H54 (cell line): ENCODE results near the gene GFY.

ENCODE experiments used
- DNase-seq: peaks from one replicate; pipeline ENCODE4 v3.0.0; 2011; ENCODE audit warnings: low spot score, mixed read lengths; ENCODE audit not compliant: insufficient read length
- FAIRE-seq: peaks from 3 replicates; lab custom pipeline; 2011; peaks lifted over from hg19 to GRCh38; lab: Jason Lieb, UNC
- POLR2A ChIP-seq: IDR thresholded peaks from 2 replicates; pipeline ENCODE4 v1.6.1; 2011; ENCODE audit warnings: low read depth, mild to moderate bottlenecking, low read length

The GFY gene

GRCh38 chr19:49425178-49425577 lies at the start of gene GFY:
Gene GFY, plus strand, starts transcription at chr19:49425388. Its CDS starts 1,043 bp downstream, at chr19:49426431.
- no peak for DNase-seq
- TF ChIP-seq POLR2A, result no peak
- FAIRE-seq, result no peak

- no peak for TF ChIP-seq POLR2A
- FAIRE-seq, result no peak
- no peak for DNase-seq
Observed at GRCh38 chr19:49378512-49378911, 46.7 kb upstream of the GFY start.

GRCh38 chr19:49380391-49380790 lies 44.8 kb upstream of the GFY start:
- FAIRE-seq, result no peak
- no peak for DNase-seq
- no peak for TF ChIP-seq POLR2A

- no peak for DNase-seq
- FAIRE-seq, result no peak
Observed at GRCh38 chr19:49382639-49383038, 42.5 kb upstream of the GFY start.

DNA sequence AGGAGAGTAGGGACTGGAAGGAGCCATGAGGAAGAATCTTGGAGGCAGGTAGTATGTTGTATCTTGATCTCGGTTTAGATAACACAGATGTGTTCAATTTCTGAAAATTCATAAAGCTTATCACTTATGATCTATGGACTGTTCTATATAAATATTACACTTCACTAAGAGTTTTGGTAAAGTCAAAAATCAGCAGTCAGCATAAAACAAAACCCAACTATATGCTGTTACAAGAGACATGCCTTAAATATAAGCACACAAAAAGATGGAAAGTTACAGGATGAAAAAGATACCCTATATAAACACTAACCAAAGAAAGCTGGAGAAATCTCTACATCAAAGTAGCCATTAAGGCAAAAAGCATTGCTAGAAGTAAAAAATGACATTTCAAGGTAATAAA lies 41.6 kb upstream of the GFY start:
- no peak for FAIRE-seq
- DNase-seq, result no peak
- TF ChIP-seq POLR2A, result no peak

More at GRCh38 chr19:49382639-49383038, 42.5 kb upstream of the GFY start:
- no peak for TF ChIP-seq POLR2A

- TF ChIP-seq POLR2A, result no peak
- DNase-seq, result no peak
- FAIRE-seq, result no peak
Observed at GRCh38 chr19:49387936-49388372, 37.2 kb upstream of the GFY start, which contains the start of gene KASH5. Gene KASH5, plus strand, starts transcription at chr19:49388249. Its CDS starts 2,635 bp downstream, at chr19:49390884.

DNA sequence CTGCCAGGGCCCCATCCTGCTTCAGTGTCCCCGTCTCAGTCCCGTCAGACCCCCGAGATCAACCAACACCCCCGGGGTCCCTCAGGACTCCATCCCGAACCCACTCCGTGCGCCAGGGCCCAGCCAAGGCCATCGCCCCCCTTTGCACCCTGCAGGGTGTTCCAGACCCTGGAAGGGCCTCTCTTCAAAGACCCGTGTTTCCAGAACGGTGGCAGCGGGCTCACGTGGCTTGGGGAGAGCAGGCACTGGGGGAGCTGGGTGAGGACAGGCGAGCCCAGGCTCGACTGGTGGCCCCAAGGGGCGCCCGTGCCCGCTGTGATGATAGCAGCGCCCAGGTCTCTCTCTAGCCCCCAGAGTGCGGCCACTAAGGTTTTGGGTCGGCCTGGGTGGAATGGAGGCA lies 35.8 kb upstream of the GFY start:
- TF ChIP-seq POLR2A, result no peak
- FAIRE-seq, result no peak
- DNase-seq, result no peak

GRCh38 chr19:49390131-49390928 lies 34.9 kb upstream of the GFY start:
- FAIRE-seq, result no peak
- no peak for TF ChIP-seq POLR2A
- no peak for DNase-seq

GRCh38 chr19:49390929-49391359 lies 34.2 kb upstream of the GFY start:
- TF ChIP-seq POLR2A, result no peak
- no peak for DNase-seq
- FAIRE-seq, result no peak

DNA sequence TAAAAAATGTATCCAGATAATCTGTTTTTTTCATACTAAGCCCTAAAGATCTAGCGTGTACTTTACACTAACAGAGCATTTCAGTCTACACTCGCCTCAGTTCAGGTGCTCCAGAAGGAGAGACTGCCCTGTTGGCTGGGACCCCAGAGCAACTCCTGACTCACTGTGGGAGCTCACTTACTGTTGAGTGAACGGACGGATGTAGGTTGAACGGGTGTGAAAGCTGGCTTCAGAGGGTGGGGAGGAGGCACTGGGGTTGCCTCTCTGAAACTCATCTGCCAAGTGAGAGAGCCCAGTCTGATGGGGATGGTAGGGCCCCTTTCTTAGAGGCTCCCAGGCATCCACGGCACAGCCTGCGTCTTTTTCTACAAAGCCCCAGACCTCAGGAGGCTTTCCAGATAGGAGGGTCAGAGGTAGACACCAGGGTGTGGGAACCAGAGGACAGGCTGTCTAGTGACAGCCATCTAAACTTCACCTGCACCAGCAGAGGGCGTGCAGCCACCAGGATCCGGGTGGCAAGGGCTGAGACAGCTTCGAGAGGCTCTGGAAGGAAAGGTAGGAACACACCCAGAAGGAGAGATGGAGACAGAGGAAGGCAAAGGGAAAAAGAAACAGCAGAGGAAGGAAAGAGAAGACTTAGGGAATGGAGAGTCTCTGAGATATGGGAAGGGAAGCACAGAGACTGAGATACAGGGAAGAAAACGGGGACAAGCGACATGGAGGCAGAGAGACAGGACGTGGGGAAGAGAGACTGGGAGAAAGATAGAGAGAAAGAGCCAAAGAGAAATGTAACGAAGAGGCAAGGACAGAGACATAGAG lies 33.4 kb upstream of the GFY start:
- FAIRE-seq, result peak; percentile 77
- no peak for TF ChIP-seq POLR2A
- peak; percentile 90 for DNase-seq

DNA sequence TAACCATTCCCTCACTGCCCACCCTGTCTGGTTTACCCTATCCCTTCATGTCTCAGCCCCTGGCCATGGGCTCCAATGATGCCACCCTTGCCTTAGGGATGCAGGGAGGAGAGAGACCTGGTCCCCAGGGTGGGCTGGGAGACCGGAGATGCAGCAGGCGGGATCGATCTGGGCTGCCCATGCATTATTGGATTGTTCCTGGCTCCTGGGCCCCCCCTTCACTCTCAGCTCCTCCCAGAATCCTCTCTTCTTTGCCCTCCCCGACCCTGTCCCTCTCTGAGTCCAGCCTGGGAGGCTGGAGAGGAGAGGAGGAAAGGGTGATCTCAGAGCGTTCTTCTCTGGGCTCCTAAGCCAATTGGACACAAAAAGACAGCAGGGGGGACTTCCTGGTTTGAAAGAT lies 31.3 kb upstream of the GFY start:
- FAIRE-seq (no peak), DNase-seq (no peak)
- TF ChIP-seq POLR2A, result no peak

DNA sequence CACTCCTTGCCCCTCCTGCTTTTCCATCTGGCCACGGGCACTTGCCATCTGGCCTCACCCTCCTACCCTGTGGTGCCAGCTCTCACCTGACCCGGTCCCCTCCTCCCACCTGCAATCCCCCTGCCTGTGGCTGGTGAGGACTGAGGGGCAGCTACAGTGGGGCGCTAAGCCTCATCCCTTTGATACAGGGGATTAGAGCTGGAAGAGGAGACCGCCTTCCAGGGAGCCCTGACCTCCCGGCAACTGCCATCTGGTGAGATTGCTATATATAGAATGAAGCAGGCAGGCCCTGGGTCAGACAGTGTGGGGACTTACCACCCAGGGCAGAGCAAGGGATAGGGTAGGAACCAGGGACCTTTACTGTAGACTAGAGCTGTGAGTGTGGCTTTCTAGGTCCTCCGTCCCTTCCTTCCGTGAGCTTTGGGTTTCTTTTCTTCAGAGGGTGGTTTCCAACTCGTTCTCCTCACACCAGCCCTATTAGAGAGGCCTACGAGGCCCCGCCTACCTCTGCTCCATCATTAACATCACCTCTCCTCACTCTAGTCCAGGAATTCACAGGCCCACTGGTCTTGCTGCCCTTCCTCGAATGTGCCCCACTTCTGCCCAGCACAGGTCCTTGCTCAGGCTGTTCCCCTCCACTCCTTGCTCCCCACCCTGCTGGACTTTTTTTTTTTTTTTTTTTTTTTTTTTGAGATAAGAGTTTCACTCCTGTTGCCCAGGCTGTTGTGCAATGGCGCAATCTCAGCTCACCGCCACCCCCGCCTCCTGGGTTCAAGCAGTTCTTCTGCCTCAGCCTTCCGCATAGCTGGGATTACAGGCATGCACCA lies 29.4 kb upstream of the GFY start:
- TF ChIP-seq POLR2A, result no peak
- FAIRE-seq (no peak), DNase-seq (no peak)

GRCh38 chr19:49396738-49397505 lies 28.3 kb upstream of the GFY start:
- FAIRE-seq, result no peak
- DNase-seq, result no peak
- no peak for TF ChIP-seq POLR2A
